ENCODE measurements around the gene DLGAP1. TPM values are rescaled to one million over a fixed set of nuclear protein-coding genes. Genes with fewer than 3 reads are reported as not detected.

Gene DLGAP1
- total and polyA plus RNA-seq, 2 of the 8 experiments (the other 6 are each of a cell fraction or from before 2014, with no cell fraction given), result 11.8 to 16.9 TPM

DNA sequence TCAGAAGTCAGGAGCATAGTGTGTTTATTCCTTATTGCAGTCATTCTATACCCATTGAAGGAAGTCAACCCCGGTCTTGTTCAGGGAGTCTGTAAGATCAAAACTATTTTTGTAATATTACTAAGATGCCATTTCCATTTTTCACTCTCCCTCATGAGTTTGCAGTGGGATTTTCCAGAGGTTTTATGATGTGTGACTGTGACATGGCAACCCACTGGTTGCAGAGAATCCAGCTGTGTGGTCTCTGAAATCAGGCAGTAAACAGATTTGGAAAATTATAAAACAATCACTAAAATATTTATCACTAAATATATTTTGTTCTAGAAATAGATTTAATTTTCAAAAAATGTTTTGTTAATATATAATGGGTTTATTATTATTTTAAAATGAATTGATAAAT is 38.1 kb downstream of the DLGAP1 start:
- H3K79me2 ChIP-seq (ENCODE audit: control insufficient read depth in 1 of 2, insufficient read depth in 2 of 2, low read length in 2 of 2), result peaks cover 0 to 40% of the 10 kb centered on the region in 2 experiments; a peak in 2 of 4 replicates
- no peak overlapping the region for H4K5ac ChIP-seq (ENCODE audit: insufficient read length, low read depth, low read length)
- 92% methylated on average over 1 of the region's 1 CpG; no CpG with 5 or more reads in 1 of the 2 experiments for WGBS, 2 experiments (ENCODE audit: extremely low coverage in 1 of 2, insufficient coverage in 1 of 2, insufficient read length in 1 of 2, insufficient replicate concordance in 2 of 2, low coverage in 1 of 2, low lambda C conversion rate in 2 of 2, missing lambda C conversion rate in 1 of 2)
- H3K4me1 ChIP-seq (replicated peaks in 1 of 4; ENCODE audit: control insufficient read depth in 3 of 4, insufficient read depth in 4 of 4, low read length in 3 of 4), result no peaks in the 10 kb centered on the region
- no peak overlapping the region for H2BK120ac ChIP-seq (replicated peaks; ENCODE audit: low read depth, low read length)
- H2BK5ac ChIP-seq (ENCODE audit: low read depth, low read length), result no peak overlapping the region
- FAIRE-seq, result no peak
- H2AFZ ChIP-seq (ENCODE audit: low read length), result no peak overlapping the region
- H4K8ac ChIP-seq (ENCODE audit: extremely low read depth, insufficient read depth, low read length), result no peak overlapping the region
- no peak overlapping the region for H2BK12ac ChIP-seq (ENCODE audit: low read depth, low read length)
- CTCF ChIA-PET (ENCODE audit: partially characterized antibody), result no interaction called here
- H3K14ac ChIP-seq (ENCODE audit: insufficient read length), result no peak overlapping the region
- POLR2A ChIA-PET (ENCODE audit: partially characterized antibody), result no interaction called here
- TF ChIP-seq, protein P1, sequence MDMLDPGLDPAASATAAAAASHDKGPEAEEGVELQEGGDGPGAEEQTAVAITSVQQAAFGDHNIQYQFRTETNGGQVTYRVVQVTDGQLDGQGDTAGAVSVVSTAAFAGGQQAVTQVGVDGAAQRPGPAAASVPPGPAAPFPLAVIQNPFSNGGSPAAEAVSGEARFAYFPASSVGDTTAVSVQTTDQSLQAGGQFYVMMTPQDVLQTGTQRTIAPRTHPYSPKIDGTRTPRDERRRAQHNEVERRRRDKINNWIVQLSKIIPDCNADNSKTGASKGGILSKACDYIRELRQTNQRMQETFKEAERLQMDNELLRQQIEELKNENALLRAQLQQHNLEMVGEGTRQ (IDR thresholded peaks at IDR 0.05; ENCODE audit: low read length), result no peak
- TF ChIP-seq RBBP5 (IDR thresholded peaks at IDR 0.05; ENCODE audit: borderline replicate concordance, low read depth, low read length), result no peak
- TF ChIP-seq SRF (IDR thresholded peaks at IDR 0.05; ENCODE audit: low read depth, low read length), result no peak
- TF ChIP-seq CREB1 (IDR thresholded peaks at IDR 0.05), result no peak
- TF ChIP-seq EZH2 (IDR thresholded peaks at IDR 0.05; ENCODE audit: low read depth, low read length, severe bottlenecking), result no peak
- no peak for TF ChIP-seq MAFK (IDR thresholded peaks at IDR 0.05; ENCODE audit: low read depth, low read length)
- no peak for TF ChIP-seq TAF7 (optimal IDR thresholded peaks at IDR 0.05; ENCODE audit: borderline replicate concordance, low read depth, low read length)
- TF ChIP-seq NANOG (IDR thresholded peaks at IDR 0.05; ENCODE audit: insufficient read depth, low read depth, low read length, poor library complexity, severe bottlenecking), result no peak
- no peak for TF ChIP-seq CBX8 (IDR thresholded peaks at IDR 0.05; ENCODE audit: borderline replicate concordance, low read depth, low read length)
- H3K27me3 ChIP-seq (replicated peaks in 1 of 4; ENCODE audit: control insufficient read depth in 3 of 4, extremely low read depth in 1 of 4, insufficient read depth in 3 of 4, low read length in 3 of 4), result no peaks in the 10 kb centered on the region
- no peak overlapping the region for H3K4me3 ChIP-seq (ENCODE audit: extremely low read depth in 1 of 4, insufficient read depth in 2 of 4, low read depth in 3 of 4, low read length in 4 of 4)
- H3K18ac ChIP-seq (ENCODE audit: extremely low read depth, low read length), result no peak overlapping the region
- H3K23me2 ChIP-seq (ENCODE audit: low read depth, low read length), result no peaks in the 10 kb centered on the region
- H4K20me1 ChIP-seq (replicated peaks in 1 of 2; ENCODE audit: control insufficient read depth in 1 of 2, insufficient read depth in 2 of 2, low read length in 2 of 2), result peaks cover 0 to 2% of the 10 kb centered on the region in 2 experiments
- no peak overlapping the region for H4K91ac ChIP-seq (replicated peaks; ENCODE audit: insufficient read length, low read length)
- no peak overlapping the region for H3K56ac ChIP-seq (replicated peaks; ENCODE audit: insufficient read length, low read depth, low read length)
- no peak overlapping the region for H3K4ac ChIP-seq (replicated peaks; ENCODE audit: insufficient read length, low read depth, low read length)
- H3K9me3 ChIP-seq (ENCODE audit: insufficient read depth in 2 of 2, low read depth in 1 of 2, low read length in 1 of 2), result no peaks in the 10 kb centered on the region
- no peak overlapping the region for H3K23ac ChIP-seq (ENCODE audit: insufficient read length)
- no peak overlapping the region for H2AK5ac ChIP-seq (ENCODE audit: low read depth, low read length)
- no peaks in the 10 kb centered on the region; a peak in 1 of 8 replicates for H3K36me3 ChIP-seq (ENCODE audit: control insufficient read depth in 2 of 4, insufficient read depth in 4 of 4, low read length in 3 of 4)
- DNase-seq (ENCODE audit: low read depth in 1 of 2, low spot score in 2 of 2), result no peak
- no peak overlapping the region for H2BK15ac ChIP-seq (ENCODE audit: low read length)
- H3K27ac ChIP-seq (ENCODE audit: low read depth, low read length), result no peak overlapping the region
- no peak overlapping the region for H3K9ac ChIP-seq (replicated peaks in 1 of 4; ENCODE audit: extremely low read depth in 1 of 4, low read depth in 3 of 4, low read length in 3 of 4)
- H2BK20ac ChIP-seq (ENCODE audit: low read length), result no peak overlapping the region
- no peaks in the 10 kb centered on the region for H3K79me1 ChIP-seq (ENCODE audit: low read depth, low read length)
- H3K4me2 ChIP-seq (ENCODE audit: insufficient read depth in 1 of 2, low read depth in 2 of 2, low read length in 2 of 2), result no peak overlapping the region
